Heart left ventricle (tissue), 13 donors: ENCODE data around the gene COLEC11.

Experiments
- POLR2A ChIP-seq, 2 donors: fragments of 450-650 bp; IDR thresholded peaks; one replicate each; pipeline ENCODE4 v1.6.1; 2017; ENCODE audit warnings: antibody characterized with exemption in 2 of 2, mild to moderate bottlenecking in 2 of 2, moderate library complexity in 2 of 2
- TF ChIP-seq, protein P1 (sequence below), 12 donors: fragments of 200-600 bp; sonication (generic) in 4 of 12; IDR thresholded peaks; one replicate each; pipeline versions ENCODE4 v1.5.0 to v1.8.0; 2018 to 2022; ENCODE audit warnings: antibody characterized with exemption in 12 of 12, mild to moderate bottlenecking in 5 of 12
- donor health status: ischemic (EF 13 %, LVEDD 7.1; RV severe dilation, severe dysfunction).
- donor health status: DM: no; HTN: yes; CAD: no.
- donor health status: DM: no; HTN: no; CAD: no.
- donor health status: ischemic (EF 25% LVEDD 6.9; RV normal size, moderate dysfunction).
- donor health status: ischemic (EF 25% LVEDD 5.7; RV mildly dilated, moderate dysfunction).
- donor health status: ischemic (EF 35%, LVEDD 5.7; RV mildly dilated, moderate dysfunction).
- donor health status: nonischemic (EF 11% LVEDD 7.7; RV severe dilation, severe dysfunction).
- donor health status: DM: yes; HTN: yes; CAD: no.
- donor health status: PGD.
- donor health status: ischemic (EF 29% LVEDD 5.4; RV normal size, mild dysfunction).
- donor health status: nonischemic (EF 23%, LVEDD 6.1; RV moderate dilation, normal function).

DNA sequence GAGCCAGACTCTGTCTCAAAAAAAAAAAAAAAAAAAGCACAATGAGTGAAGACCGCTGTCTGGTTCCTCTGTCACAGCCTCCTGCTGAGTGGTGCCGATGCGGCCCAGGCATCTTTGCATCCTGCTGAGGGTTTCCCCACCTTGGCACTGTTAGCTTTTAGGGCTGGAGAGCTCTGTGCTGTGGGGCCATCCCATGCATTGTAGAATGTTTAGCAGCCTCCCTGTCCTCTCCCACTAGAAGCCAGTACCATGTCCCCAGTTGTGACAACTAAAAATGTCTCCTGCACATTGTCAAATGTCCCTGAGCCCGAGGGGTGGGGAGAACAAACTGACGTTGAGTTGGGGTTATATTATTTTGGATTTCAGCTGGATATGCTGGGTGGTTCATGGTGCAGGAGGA is 7.9 kb upstream of the COLEC11 start:
- TF ChIP-seq, protein P1, sequence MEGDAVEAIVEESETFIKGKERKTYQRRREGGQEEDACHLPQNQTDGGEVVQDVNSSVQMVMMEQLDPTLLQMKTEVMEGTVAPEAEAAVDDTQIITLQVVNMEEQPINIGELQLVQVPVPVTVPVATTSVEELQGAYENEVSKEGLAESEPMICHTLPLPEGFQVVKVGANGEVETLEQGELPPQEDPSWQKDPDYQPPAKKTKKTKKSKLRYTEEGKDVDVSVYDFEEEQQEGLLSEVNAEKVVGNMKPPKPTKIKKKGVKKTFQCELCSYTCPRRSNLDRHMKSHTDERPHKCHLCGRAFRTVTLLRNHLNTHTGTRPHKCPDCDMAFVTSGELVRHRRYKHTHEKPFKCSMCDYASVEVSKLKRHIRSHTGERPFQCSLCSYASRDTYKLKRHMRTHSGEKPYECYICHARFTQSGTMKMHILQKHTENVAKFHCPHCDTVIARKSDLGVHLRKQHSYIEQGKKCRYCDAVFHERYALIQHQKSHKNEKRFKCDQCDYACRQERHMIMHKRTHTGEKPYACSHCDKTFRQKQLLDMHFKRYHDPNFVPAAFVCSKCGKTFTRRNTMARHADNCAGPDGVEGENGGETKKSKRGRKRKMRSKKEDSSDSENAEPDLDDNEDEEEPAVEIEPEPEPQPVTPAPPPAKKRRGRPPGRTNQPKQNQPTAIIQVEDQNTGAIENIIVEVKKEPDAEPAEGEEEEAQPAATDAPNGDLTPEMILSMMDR (IDR thresholded peaks at IDR 0.05) = no peak
- no peak for TF ChIP-seq POLR2A (IDR thresholded peaks at IDR 0.05)
